ENCODE results near the gene AOAH. TPM values are rescaled to one million over a fixed set of nuclear protein-coding genes. Genes with fewer than 3 reads are reported as not detected.

AOAH gene
- polyA plus RNA-seq, 4 donors = 2.3 to 3.4 (median 2.8) TPM

DNA sequence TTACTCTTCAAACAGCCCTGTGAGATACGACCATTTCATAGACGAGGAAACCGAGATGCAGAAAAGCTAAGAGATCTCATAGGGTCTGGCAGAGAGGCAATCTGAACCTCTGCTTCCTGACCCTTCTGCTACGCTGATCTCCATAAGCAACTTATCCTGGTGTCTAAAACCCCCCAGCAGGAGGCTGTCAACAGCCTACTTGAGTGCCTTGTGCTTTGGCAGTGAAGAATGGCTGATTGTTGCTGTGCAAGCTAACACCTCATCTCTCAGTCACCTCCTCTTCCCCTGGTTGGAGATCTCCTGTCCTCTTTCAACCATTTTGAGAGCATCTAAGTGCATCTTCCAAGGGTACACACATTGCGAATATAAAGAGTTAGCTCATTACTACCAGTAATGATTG lies 86.2 kb downstream of the AOAH start:
- no peak for DNase-seq (ENCODE audit: low read depth in 4 of 4, low spot score in 2 of 4)

DNA sequence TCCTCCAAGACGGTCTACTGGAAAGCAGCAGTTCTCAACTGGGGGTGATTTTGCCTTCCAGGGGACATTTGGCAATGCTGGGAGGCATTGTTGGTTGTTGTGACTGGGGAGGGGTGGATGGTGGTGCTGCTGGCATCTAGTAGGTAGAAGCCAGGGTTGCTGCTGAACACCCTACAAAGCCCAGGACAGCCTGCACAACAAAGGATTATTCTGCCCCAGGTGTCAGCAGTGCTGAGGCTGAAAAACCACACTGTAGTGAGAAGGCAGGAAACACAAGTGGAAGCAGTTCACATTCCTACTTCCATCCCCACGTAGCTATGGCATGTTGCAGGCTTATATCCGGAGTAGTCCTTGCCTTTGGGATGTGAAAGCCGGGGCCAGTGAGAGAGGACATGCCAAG lies 86.9 kb downstream of the AOAH start:
- DNase-seq (ENCODE audit: low read depth in 4 of 4, low spot score in 2 of 4) = no peak

DNA sequence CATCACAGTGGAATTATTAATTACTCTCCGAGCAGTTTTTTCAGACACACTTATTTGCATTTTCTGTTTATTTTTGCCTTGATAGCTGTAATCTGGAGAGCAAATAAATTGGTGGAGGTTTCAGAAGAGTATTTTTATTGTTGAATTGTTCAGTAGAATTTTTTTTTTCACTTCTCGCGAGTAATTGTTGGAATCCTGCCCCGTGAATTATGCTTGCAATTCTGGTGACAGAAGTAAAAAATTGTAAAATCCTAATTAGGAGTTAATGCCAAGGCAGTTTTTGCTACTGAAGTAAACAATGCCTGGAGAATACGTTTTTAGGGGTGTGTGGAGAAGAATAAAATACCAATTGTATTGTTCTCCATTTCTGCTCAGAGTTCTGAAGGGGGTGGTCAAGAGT lies 88.2 kb downstream of the AOAH start:
- no peak for DNase-seq (ENCODE audit: low read depth in 4 of 4, low spot score in 2 of 4)

- no peak for DNase-seq (ENCODE audit: low read depth in 4 of 4, low spot score in 2 of 4)
Observed at GRCh38 chr7:36635091-36635490, 89.2 kb downstream of the AOAH start.

DNA sequence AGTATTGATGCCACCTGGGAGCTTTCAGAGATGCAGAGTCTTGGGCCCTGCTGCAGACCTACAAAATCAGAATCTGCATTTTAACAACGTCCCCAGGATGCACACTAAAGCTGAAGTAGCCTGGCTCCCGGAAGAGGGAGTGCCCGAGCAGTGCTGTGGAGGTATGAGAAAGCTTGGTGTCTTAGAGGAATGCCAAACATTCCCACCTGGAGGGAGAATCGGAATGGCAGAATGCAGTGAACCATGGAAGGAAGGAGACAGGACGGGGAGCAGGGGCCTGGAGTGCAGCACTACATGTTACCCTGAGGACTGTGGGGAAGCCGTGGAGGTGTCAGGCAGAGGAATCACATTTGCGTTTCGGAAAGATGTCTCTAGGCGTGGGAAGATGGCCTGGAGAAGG lies 90.9 kb downstream of the AOAH start:
- DNase-seq (ENCODE audit: low read depth in 4 of 4, low spot score in 2 of 4) = no peak

GRCh38 chr7:36630112-36630650 lies 94.1 kb downstream of the AOAH start:
- no peak for DNase-seq (ENCODE audit: low read depth in 4 of 4, low spot score in 2 of 4)

DNA sequence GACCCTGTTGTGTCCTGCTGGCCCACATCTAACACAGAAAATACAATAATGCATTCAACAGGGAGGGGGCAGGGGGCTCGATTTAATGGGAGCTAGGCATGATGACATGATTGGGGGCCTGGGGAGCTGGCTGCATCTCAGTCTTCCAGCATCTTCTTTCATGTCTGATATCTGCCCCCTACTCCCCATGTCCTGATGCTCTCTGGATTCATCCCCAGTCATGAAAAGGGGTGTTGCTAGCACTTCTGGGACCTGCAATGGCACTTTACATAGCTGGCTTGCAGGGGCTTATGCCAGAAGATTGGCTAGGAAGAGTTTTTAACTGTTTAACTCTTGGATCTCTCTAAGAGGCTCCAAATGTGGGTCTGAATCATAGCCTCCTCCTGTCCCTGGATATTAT lies 94.9 kb downstream of the AOAH start:
- no peak for DNase-seq (ENCODE audit: low read depth in 4 of 4, low spot score in 2 of 4)

- DNase-seq (ENCODE audit: low read depth in 4 of 4, low spot score in 2 of 4) = no peak
Observed at GRCh38 chr7:36627836-36628235, 96.5 kb downstream of the AOAH start.

DNA sequence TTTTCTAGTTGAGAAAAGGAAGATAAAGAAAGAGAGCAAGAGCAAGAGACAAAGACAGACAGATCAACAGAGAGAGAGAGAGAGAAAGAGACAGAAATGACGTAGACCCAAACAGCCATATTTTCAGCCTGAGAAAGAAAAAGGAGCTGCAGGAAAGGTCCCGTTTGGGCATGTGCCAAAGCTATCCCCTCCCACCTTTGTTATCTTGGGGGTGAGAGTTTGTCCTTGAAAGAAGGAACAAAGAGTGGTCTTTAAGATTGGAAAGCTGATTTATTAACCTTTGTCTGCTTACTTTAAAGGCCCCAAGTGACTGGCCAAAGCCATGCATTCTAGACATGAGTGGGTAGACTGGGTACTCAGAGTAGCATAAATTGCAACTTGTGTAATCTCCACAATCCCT lies 98.2 kb downstream of the AOAH start:
- no peak for DNase-seq (ENCODE audit: low read depth in 4 of 4, low spot score in 2 of 4)

DNA sequence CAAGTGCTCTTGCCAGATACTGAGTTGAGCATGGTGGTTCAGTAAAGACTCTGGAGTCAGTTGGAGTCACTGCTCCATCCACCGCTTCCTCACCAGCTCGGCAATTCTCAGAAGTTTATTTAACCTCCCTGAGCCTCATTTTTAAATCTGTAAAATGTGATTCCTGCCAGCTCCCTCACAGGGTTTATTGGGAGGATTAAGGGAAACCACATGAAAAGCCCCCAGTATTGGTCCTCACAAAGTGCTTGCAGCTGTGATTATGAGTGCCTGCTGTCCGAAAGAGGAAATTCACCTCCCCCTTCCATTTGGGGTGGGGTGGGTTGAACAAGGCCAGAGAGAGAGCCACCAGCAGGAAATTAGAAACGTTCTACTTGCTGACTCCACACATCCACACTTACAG lies 99.0 kb downstream of the AOAH start:
- DNase-seq (ENCODE audit: low read depth in 4 of 4, low spot score in 2 of 4) = no peak

GRCh38 chr7:36623247-36623646 lies 101.0 kb downstream of the AOAH start:
- DNase-seq (ENCODE audit: low read depth in 4 of 4, low spot score in 2 of 4) = no peak

- no peak for DNase-seq (ENCODE audit: low read depth in 4 of 4, low spot score in 2 of 4)
Observed at GRCh38 chr7:36621396-36621795, 102.9 kb downstream of the AOAH start.

- no peak for DNase-seq (ENCODE audit: low read depth in 4 of 4, low spot score in 2 of 4)
Observed at GRCh38 chr7:36620166-36620708, 104.1 kb downstream of the AOAH start.

DNA sequence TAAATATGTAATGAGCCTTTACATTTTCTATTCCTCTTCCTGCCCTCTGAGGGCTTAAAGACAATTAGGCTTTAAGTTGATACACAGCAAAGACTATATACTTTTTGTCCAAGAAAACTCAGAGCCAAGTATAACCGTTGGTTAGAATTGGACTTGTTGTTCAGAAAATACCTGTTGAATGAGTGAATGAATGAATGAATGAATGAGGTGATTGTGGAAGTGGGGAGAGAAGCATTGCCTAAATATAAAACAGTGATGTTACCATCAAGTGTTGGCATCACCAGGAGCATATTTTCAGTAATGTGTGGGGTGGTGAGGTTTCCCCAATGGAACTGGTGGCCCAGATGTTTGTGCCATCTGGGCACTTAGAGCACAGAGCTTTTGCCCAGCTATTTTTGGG lies 106.9 kb downstream of the AOAH start:
- no peak for DNase-seq (ENCODE audit: low read depth in 4 of 4, low spot score in 2 of 4)

DNA sequence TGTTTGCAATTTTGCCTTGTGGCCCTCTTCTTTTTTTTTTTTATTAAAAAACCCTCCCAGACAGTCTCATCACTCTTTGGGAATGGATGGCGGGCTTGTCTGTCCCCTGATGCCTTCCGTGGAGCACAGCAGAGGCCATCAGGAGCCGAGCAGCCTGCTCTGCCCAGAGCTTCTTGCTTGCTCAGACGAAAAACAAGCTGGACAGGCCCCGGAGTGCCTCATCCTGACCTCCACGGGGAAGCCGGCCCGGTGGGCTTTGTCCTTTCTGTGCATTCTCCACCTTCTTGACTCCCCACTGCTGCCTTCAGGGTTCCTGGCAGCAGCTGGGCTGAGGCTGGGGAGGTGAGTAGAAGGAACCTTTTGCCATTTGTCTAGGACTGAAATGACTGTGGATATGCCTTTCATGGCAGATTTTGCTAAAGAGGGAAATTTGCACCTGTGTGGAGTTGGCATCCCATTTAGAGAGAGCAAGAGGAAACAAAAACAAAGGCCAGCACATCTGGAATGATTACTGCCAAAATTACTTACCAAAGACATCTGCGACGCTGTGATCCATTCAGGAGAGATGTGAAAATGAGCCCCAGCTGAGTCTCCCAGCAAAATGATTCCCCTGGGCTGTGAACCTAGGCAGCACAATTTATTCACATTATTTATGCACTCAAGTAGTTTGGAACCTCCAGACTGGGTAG lies 108.3 kb downstream of the AOAH start:
- no peak for DNase-seq (ENCODE audit: low read depth in 4 of 4, low spot score in 2 of 4)

- no peak for DNase-seq (ENCODE audit: low read depth in 4 of 4, low spot score in 2 of 4)
Observed at GRCh38 chr7:36614959-36615358, 109.3 kb downstream of the AOAH start.

GRCh38 chr7:36613031-36613614 lies 111.2 kb downstream of the AOAH start:
- no peak for DNase-seq (ENCODE audit: low read depth in 4 of 4, low spot score in 2 of 4)

DNA sequence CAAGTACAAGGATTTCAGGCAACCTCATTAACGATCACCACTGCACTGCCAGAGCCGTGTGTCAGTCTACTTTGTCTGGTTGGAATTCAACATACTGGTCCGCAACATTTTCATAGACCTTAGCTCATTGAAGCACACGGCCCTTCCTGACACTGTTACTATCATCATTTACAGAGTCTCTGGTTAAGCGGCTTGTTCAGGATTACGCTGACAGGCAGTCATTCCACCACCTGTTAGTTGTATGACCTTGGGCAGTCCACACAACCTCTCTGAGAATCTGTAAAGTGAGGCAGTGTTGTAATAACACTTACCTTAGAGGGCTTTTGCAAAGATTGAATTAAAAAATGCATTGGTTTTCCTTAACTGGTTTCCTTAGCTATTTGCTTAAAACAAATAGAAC lies 112.6 kb downstream of the AOAH start:
- no peak for DNase-seq (ENCODE audit: low read depth in 4 of 4, low spot score in 2 of 4)

- no peak for DNase-seq (ENCODE audit: low read depth in 4 of 4, low spot score in 2 of 4)
Observed at GRCh38 chr7:36607721-36608095, 116.6 kb downstream of the AOAH start.

GRCh38 chr7:36606976-36607720 lies 117.1 kb downstream of the AOAH start:
- no peak for DNase-seq (ENCODE audit: low read depth in 4 of 4, low spot score in 2 of 4)

- no peak for DNase-seq (ENCODE audit: low read depth in 4 of 4, low spot score in 2 of 4)
Observed at GRCh38 chr7:36606153-36606975, 117.9 kb downstream of the AOAH start.

All from left renal cortex interstitium (tissue), 4 donors.